ENCODE results near the gene ANTXR2. TPM values are rescaled to one million over a fixed set of nuclear protein-coding genes. Genes with fewer than 3 reads are reported as not detected.

Gene ANTXR2
- total and polyA plus RNA-seq, 2 of the 13 experiments (the other 11 are each of a cell fraction or from before 2014, with no cell fraction given): 4.6 to 14.5 TPM

DNA sequence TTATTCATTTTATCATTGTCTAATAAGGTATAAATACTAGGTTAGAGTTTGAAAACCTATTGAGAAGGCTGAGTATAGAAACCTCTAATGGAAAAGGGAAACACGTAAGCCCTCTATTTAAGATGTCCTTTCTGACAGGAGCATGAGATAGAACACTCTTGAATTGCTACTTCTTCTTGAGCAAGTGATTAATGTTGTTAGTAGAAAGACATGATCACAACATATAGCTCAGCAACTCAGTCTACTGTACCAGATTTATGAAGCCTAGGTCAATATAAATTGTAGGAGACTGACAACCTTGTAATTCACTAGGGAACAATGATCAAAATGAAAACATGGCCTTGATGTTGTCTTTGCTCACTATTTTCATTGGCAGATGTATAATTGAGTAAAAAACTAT lies 189.7 kb downstream of the ANTXR2 start:
- BruUV-seq (replicated peaks): no TSS peak

DNA sequence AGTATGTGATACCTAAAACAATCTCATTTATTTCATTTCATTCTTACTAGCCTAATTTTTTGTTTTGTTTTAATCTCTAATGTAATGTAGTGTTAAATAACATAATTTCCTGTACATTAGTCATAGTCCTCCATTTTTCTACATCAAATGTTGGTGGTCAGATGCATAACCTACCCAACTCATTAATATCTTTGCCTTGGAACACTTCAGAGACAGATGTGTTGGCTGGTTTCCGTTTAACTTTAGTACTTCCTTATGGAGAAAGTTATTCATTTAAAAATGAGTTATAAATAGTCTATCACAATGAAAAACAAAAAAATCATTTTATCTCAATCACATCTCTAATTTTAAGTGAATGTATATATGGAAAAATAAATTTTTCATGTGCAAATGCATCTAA lies 190.2 kb downstream of the ANTXR2 start:
- no peak overlapping the region for H3K4me2 ChIP-seq (ENCODE audit: low read depth, low read length)
- no peaks in the 10 kb centered on the region; a peak in 1 of 5 replicates for H3K27me3 ChIP-seq (ENCODE audit: control insufficient read depth in 1 of 2, insufficient read depth in 2 of 2, low read length in 2 of 2)
- no peaks in the 10 kb centered on the region for H3K36me3 ChIP-seq (replicated peaks in 1 of 2; ENCODE audit: control insufficient read depth in 1 of 2, insufficient read depth in 2 of 2, low read length in 2 of 2)
- no peaks in the 10 kb centered on the region for H3K4me1 ChIP-seq (ENCODE audit: insufficient read depth, low read length)
- ATAC-seq (no peak), DNase-seq (ENCODE audit: low spot score) (no peak), FAIRE-seq (no peak)
- no peaks in the 10 kb centered on the region for H3K9me3 ChIP-seq (ENCODE audit: low read length)
- 2% methylated on average over 1 of the region's 1 CpG for WGBS (ENCODE audit: low lambda C conversion rate)
- no peaks in the 10 kb centered on the region for H3K79me2 ChIP-seq (ENCODE audit: insufficient read depth, low read length)
- H3K27ac ChIP-seq (ENCODE audit: extremely low read length, insufficient read depth, low read length): no peak overlapping the region
- intact Hi-C loops (cut with micrococcal nuclease; ENCODE audit: unreplicated experiment) (no loop called here), in situ Hi-C loops (cut with HindIII; ENCODE audit: extremely low pct_ligation_motif_present, low pct_unique_long_range_greater_than_20kb) (no loop called here)
- no TSS peak for BruUV-seq (replicated peaks)
- POLR2A ChIA-PET: no interaction called here
- H3K4me3 ChIP-seq (replicated peaks in 1 of 3; ENCODE audit: insufficient read depth in 1 of 3, low read depth in 2 of 3, low read length in 3 of 3): no peak overlapping the region
- CTCF ChIA-PET (ENCODE audit: low intra/inter-chr PET ratio, low total read pairs): no interaction called here
- no peak overlapping the region for H3K9ac ChIP-seq (ENCODE audit: insufficient read depth, low read depth, low read length)
- no peak overlapping the region for H2AFZ ChIP-seq (ENCODE audit: low read length)
- H4K20me1 ChIP-seq (ENCODE audit: insufficient read depth, low read length): no peaks in the 10 kb centered on the region
- TF ChIP-seq HNRNPUL1 (IDR thresholded peaks at IDR 0.05; ENCODE audit: low read depth, low read length) (no peak), HIVEP1 (CRISPR knock-in tag; IDR thresholded peaks at IDR 0.05) (no peak), KLF12 (CRISPR knock-in tag; IDR thresholded peaks at IDR 0.05; ENCODE audit: borderline replicate concordance) (no peak), KDM1A (CRISPR knock-in tag; IDR thresholded peaks at IDR 0.05) (no peak), JUNB (CRISPR knock-in tag; IDR thresholded peaks at IDR 0.05; ENCODE audit: borderline replicate concordance) (no peak)
- TF ChIP-seq, protein P1, sequence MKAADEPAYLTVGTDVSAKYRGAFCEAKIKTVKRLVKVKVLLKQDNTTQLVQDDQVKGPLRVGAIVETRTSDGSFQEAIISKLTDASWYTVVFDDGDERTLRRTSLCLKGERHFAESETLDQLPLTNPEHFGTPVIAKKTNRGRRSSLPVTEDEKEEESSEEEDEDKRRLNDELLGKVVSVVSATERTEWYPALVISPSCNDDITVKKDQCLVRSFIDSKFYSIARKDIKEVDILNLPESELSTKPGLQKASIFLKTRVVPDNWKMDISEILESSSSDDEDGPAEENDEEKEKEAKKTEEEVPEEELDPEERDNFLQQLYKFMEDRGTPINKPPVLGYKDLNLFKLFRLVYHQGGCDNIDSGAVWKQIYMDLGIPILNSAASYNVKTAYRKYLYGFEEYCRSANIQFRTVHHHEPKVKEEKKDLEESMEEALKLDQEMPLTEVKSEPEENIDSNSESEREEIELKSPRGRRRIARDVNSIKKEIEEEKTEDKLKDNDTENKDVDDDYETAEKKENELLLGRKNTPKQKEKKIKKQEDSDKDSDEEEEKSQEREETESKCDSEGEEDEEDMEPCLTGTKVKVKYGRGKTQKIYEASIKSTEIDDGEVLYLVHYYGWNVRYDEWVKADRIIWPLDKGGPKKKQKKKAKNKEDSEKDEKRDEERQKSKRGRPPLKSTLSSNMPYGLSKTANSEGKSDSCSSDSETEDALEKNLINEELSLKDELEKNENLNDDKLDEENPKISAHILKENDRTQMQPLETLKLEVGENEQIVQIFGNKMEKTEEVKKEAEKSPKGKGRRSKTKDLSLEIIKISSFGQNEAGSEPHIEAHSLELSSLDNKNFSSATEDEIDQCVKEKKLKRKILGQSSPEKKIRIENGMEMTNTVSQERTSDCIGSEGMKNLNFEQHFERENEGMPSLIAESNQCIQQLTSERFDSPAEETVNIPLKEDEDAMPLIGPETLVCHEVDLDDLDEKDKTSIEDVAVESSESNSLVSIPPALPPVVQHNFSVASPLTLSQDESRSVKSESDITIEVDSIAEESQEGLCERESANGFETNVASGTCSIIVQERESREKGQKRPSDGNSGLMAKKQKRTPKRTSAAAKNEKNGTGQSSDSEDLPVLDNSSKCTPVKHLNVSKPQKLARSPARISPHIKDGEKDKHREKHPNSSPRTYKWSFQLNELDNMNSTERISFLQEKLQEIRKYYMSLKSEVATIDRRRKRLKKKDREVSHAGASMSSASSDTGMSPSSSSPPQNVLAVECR (CRISPR knock-in tag; IDR thresholded peaks at IDR 0.05; ENCODE audit: borderline replicate concordance): no peak
- TF ChIP-seq, protein P2, sequence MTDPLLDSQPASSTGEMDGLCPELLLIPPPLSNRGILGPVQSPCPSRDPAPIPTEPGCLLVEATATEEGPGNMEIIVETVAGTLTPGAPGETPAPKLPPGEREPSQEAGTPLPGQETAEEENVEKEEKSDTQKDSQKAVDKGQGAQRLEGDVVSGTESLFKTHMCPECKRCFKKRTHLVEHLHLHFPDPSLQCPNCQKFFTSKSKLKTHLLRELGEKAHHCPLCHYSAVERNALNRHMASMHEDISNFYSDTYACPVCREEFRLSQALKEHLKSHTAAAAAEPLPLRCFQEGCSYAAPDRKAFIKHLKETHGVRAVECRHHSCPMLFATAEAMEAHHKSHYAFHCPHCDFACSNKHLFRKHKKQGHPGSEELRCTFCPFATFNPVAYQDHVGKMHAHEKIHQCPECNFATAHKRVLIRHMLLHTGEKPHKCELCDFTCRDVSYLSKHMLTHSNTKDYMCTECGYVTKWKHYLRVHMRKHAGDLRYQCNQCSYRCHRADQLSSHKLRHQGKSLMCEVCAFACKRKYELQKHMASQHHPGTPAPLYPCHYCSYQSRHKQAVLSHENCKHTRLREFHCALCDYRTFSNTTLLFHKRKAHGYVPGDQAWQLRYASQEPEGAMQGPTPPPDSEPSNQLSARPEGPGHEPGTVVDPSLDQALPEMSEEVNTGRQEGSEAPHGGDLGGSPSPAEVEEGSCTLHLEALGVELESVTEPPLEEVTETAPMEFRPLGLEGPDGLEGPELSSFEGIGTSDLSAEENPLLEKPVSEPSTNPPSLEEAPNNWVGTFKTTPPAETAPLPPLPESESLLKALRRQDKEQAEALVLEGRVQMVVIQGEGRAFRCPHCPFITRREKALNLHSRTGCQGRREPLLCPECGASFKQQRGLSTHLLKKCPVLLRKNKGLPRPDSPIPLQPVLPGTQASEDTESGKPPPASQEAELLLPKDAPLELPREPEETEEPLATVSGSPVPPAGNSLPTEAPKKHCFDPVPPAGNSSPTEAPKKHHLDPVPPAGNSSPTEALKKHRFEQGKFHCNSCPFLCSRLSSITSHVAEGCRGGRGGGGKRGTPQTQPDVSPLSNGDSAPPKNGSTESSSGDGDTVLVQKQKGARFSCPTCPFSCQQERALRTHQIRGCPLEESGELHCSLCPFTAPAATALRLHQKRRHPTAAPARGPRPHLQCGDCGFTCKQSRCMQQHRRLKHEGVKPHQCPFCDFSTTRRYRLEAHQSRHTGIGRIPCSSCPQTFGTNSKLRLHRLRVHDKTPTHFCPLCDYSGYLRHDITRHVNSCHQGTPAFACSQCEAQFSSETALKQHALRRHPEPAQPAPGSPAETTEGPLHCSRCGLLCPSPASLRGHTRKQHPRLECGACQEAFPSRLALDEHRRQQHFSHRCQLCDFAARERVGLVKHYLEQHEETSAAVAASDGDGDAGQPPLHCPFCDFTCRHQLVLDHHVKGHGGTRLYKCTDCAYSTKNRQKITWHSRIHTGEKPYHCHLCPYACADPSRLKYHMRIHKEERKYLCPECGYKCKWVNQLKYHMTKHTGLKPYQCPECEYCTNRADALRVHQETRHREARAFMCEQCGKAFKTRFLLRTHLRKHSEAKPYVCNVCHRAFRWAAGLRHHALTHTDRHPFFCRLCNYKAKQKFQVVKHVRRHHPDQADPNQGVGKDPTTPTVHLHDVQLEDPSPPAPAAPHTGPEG (CRISPR knock-in tag; IDR thresholded peaks at IDR 0.05): no peak

More for the DNA sequence above, 189.7 kb downstream of the ANTXR2 start:
- H3K27ac ChIP-seq (ENCODE audit: extremely low read length, insufficient read depth, low read length): no peak overlapping the region
- POLR2A ChIA-PET: no interaction called here
- H2AFZ ChIP-seq (ENCODE audit: low read length): no peak overlapping the region
- H3K9me3 ChIP-seq (ENCODE audit: low read length): no peaks in the 10 kb centered on the region
- H4K20me1 ChIP-seq (ENCODE audit: insufficient read depth, low read length): no peaks in the 10 kb centered on the region
- in situ Hi-C loops (cut with HindIII; ENCODE audit: extremely low pct_ligation_motif_present, low pct_unique_long_range_greater_than_20kb): no loop called here
- 16% methylated on average over 1 of the region's 1 CpG for WGBS (ENCODE audit: low lambda C conversion rate)
- no peaks in the 10 kb centered on the region for H3K36me3 ChIP-seq (replicated peaks in 1 of 2; ENCODE audit: control insufficient read depth in 1 of 2, insufficient read depth in 2 of 2, low read length in 2 of 2)
- no peak overlapping the region for H3K4me3 ChIP-seq (replicated peaks in 1 of 3; ENCODE audit: insufficient read depth in 1 of 3, low read depth in 2 of 3, low read length in 3 of 3)
- no peaks in the 10 kb centered on the region for H3K79me2 ChIP-seq (ENCODE audit: insufficient read depth, low read length)
- TF ChIP-seq NR2C2 (CRISPR knock-in tag; IDR thresholded peaks at IDR 0.05; ENCODE audit: borderline replicate concordance): no peak
- TF ChIP-seq ZMYM2 (CRISPR knock-in tag; IDR thresholded peaks at IDR 0.05): no peak
- no peak for TF ChIP-seq ZNF350 (CRISPR knock-in tag; IDR thresholded peaks at IDR 0.05; ENCODE audit: borderline replicate concordance, low read depth)
- intact Hi-C loops (cut with micrococcal nuclease; ENCODE audit: unreplicated experiment): no loop called here
- H3K4me1 ChIP-seq (ENCODE audit: insufficient read depth, low read length): no peaks in the 10 kb centered on the region
- FAIRE-seq (no peak), DNase-seq (ENCODE audit: low spot score) (no peak), ATAC-seq (no peak)
- H3K4me2 ChIP-seq (ENCODE audit: low read depth, low read length): no peak overlapping the region
- H3K27me3 ChIP-seq (ENCODE audit: control insufficient read depth in 1 of 2, insufficient read depth in 2 of 2, low read length in 2 of 2): no peaks in the 10 kb centered on the region; a peak in 1 of 5 replicates
- H3K9ac ChIP-seq (ENCODE audit: insufficient read depth, low read depth, low read length): no peak overlapping the region
- CTCF ChIA-PET (ENCODE audit: low intra/inter-chr PET ratio, low total read pairs): no interaction called here

All from HepG2 (cell line).